AG10803 (cell line): ENCODE data around the gene PMP22.

Source experiments
- DNase-seq: peaks from one replicate; pipeline ENCODE4 v3.0.0; 2010; ENCODE audit warnings: low read depth
- H3K4me3 ChIP-seq: 2 replicates; pipeline ENCODE4 v1.5.1; 2011; ENCODE audit warnings: mild to moderate bottlenecking, low read length, control low read depth
- CTCF ChIP-seq: conservative IDR thresholded peaks from 2 replicates; pipeline ENCODE4 v1.5.1; 2011; ENCODE audit warnings: mild to moderate bottlenecking, low read length, control low read depth, inconsistent platforms

The PMP22 gene

GRCh38 chr17:15237106-15237425 lies 28.1 kb downstream of the PMP22 start:
- DNase-seq: no peak
- TF ChIP-seq CTCF: no peak
- no peak overlapping the region for H3K4me3 ChIP-seq

DNA sequence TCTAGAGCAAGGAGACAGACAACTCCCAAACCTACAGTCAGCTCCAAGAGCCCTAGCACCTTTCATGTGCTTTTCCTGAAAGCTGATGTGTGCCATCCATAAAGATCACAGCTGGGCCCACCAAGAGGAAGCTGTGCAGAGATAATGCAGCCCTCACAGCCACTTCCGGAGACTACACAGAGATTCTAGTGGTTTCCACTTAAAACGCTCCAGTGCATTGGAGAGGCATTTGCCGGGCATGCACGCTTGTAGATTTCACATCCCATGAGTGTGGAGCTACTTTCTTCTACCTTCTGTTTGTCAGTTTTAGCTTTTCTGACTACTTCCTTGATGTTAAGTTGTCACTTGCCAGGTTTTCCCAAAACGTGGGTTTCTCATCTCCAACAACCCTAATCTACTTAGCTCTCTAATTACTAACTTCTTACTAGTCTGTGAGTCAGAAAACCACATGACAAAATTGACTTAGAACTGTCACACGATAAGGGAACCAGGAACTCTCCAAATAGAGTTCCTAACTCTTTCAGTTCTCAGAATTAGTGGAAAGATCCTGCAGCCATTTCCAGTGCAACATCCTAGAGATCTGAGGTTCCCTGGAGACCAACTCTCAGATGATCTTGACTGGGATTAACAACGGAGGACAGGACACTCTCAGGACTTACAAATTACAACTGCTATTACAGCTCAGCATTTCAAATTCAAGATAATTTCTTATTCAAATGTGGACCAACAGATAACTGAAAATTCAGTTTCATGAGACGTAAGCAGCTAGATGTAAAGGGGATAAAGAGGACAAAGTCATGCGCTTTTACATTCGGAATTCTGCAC lies 28.6 kb downstream of the PMP22 start:
- no peak overlapping the region for H3K4me3 ChIP-seq
- no peak for TF ChIP-seq CTCF
- DNase-seq: no peak

- H3K4me3 ChIP-seq: no peak overlapping the region
- no peak for DNase-seq
- no peak for TF ChIP-seq CTCF
These were observed 31.2 kb downstream of the PMP22 start for GRCh38 chr17:15233971-15234370.

GRCh38 chr17:15233022-15233805 lies 31.9 kb downstream of the PMP22 start:
- peak; percentile 63 for TF ChIP-seq CTCF
- DNase-seq: peak; percentile 68
- no peak overlapping the region for H3K4me3 ChIP-seq

DNA sequence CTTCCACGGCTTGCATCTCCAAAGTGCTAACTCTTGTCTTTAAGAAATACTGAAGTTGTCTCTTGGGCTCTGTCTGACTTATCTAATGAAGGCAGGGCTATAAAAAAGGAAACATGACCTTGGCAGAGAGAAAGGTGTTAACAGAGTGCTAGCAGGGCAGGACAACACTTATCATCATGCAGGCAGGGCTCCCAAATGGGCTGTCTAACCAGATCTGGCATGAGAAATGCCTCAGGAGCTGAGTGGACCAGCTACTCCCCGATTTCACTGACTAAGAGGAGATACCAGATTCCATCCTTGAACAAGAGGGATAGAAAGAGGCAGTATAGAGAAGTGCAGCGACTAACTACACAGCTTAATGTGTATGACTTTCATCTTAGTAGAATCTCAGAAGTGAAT lies 32.6 kb downstream of the PMP22 start:
- no peak overlapping the region for H3K4me3 ChIP-seq
- TF ChIP-seq CTCF: no peak
- no peak for DNase-seq

- no peak for DNase-seq
- no peak overlapping the region for H3K4me3 ChIP-seq
- TF ChIP-seq CTCF: no peak
These were observed 33.1 kb downstream of the PMP22 start for GRCh38 chr17:15231851-15232516.
